SKM-1 (cell line): ENCODE results near the gene SIGLEC11.
"Not testable (repeated sequence)": the region's sequence is repeated elsewhere in the genome, so short reads cannot be mapped to it uniquely, and the experiment has no call there.

Source experiments
- DNase-seq: peaks from one replicate; lab custom pipeline; 2025; ENCODE audit not compliant: unreplicated experiment; lab: John Stamatoyannopoulos, UW

The SIGLEC11 gene

DNA sequence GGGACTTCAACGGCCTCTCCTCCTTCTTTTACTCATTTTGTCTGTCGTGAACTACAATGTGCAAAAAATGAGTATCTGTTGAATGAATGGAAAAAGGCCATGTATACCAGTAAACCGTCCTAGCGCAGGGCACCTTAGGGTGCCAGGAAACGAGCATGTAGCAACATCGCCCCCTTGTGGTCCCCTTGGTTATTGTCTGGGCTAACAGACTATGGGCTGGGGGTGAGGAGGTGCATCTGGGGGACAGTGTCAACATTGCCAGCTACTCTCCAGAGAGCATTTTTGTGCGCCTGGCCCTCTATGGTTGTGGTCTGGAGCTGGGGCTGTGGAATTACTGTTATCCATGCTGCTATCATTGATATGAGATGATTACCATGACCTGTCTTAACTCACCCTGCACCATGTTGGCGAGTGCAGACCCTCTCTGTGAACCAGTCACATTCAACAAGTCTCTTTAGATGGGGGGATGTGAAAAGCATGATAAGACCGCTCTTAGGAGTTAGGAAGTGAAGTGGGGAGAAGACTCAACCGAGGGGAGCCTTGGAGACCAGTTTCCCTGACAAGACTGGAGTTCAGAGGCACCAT is 22.8 kb upstream of the SIGLEC11 start:
- no peak for DNase-seq

DNA sequence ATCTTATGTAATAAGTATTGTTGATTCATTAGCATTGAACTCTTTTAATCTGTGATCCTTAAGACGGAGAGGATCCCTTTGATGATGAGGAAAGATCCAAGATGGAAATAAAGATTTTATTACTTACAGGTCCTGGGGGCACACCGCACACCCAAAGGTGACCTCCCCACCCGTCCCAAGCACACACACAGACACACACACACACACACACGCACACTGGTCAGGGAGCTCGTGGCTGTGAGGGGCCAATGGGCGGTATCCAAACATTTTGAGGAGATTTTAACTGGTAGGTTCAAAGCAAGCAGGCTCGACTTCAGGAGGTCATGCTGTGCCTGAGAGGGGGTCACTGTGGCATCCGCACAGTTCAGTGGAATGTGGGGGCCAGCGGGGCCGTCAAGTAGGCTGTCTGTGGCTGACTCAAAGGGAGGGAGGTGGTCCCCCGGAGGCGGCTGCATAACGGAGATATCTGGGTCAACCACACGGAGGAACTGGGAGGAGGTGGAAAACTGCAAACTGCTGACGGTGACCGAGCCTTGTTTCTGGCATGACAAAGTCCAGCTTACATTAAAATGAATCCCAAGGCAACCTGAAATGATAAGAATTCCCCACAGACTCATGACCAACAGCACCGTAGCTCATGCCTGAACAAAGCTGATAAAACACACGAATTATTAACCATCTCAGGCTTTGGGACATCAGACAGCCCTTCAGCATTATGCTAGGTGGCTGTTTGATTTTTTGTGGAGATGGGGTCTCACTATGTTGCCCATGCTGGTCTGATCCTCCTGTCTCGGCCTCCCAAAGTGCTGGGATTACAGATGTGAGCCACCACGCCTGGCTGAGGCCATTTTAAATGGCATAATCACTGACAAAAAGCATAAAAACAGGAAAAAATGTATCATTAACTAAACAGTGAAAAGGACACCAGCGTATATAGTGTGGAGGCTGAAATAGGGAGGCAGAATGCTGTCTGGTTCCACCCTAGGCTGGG is 20.9 kb upstream of the SIGLEC11 start:
- no peak for DNase-seq

DNA sequence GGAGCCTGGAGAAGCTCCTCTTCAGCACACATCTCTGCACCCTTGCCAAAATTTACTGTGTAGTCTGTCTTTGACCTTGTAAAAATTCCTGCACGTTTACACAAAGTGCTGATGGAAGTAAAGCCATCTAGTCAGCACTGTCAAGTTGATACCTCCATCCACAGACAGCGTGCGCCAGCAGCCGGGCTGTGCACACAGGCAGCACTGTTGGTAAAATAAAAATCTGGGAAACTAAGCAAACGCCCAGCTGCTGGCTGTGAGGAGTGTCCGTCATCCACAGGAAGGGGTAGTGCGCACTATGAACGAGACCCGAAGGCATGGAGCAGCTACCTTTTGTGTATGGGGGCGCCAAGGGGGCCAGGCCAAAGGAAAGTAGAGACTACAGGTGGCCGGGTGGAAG is 17.4 kb upstream of the SIGLEC11 start:
- no peak for DNase-seq

DNA sequence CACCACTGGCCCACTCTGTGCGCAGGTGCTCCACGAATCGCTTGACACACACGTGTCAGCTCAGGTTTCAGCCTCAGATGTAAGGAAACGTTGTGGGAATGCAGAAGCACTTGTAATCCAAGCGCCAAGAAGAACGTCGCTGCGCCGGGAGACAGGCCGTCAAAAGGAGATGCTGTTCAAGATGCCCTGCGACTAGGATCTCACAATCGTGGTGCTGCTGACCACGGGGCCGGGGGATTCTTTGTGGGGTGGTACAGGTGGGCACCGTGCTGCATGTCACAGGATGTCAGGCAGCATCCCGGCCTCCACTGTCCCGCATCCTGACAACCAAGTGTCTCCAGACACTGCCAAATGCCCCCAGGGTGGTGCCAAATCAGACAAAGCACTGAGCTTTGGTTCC is 16.9 kb upstream of the SIGLEC11 start:
- DNase-seq, result no peak

DNA sequence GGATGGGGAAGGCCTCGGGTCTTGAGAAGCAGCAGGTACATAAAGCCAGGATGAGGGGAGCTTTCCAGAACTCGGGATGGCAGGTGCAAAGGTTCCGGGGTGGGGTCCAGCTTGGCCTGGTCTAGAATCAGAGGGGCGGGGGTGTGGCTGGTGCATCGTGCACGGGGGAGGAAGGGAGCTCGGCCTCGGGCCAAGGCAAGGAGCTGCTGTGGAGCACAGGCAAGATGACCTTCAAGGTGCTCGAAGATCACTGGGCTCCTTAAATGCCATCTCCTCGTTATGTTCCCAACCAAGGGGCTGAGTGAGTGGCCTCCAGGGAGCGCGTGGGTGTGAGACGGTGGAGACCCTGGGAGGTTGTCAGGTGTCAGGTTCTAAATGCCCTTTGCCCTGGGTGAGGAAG is 16.1 kb upstream of the SIGLEC11 start:
- no peak for DNase-seq

DNA sequence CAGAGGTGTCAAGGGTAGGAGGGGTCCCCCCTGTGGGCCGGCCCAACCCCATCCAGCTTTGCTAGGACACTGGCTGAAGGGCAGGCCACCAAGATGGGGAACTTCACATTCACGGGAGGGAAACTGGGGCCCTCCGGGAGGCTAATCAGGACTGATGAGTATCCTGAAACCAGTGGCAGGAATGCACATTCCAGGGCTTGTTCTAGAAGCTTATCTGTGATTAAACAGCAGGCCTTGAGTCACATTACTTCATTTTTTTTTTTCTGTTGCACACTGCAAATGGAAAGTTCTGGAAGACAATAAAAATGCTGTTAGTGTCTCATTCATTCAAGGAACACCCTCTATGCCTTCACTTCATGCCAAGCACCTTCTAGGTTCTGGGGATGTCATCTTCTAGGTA is 15.5 kb upstream of the SIGLEC11 start:
- no peak for DNase-seq

DNA sequence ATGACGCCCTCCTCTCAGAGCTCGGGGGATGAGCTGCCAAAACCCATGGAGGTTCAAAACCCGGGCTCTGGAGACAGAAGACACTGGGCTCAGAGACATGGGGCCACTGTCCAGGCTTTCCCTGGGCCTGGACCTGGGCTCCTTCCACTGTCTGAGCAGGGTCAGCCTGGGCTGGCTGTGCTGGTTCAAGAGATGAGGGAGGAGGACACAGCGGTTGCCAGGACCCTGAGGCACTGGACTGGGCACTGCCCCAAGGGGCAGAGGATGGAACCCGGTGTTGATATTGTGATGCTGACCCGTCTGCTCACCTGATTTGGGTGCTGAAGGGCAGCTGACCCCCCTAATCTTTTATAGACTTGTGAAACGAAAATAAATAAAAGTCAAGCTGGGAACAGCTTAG is 14.1 kb upstream of the SIGLEC11 start:
- no peak for DNase-seq

DNA sequence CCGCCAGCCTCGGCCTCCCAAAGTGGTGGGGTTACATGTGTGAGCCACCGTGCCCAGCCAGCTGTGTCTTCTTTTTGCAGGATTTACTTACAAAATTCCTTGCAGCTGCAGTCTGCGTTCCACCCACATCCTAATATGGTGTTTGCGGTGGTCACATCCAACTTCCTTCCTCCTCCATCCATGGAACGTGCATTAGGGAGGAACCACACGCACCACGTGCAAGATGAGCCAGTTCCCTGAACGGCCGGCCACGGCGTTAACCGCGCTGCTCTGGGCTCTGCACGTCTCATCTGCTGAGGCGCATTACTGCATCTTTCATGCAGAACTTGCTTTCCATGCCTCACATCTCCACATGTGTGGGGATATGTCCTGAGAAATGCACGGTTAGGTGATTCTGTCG is 13.0 kb upstream of the SIGLEC11 start:
- DNase-seq, result no peak

DNA sequence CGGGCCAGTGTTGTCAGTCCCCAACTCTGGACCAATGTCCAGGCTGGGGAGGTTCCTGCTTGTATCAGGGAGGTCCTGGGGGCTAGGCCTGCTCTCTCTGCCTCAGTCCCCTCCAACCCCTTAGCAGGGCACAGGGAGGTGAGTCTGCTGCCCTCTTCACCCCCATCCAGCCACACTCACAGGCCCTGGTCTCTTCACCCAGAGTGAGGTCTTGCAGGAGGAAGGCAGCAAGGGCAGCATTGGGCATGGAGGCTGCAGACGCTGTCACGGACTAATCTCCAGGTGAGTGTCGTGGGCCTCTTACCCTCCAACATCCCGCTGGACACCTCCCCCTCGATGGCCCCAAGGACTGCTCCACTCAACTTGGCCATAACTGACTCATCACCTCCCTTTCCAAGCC is 11.9 kb upstream of the SIGLEC11 start:
- no peak for DNase-seq

DNA sequence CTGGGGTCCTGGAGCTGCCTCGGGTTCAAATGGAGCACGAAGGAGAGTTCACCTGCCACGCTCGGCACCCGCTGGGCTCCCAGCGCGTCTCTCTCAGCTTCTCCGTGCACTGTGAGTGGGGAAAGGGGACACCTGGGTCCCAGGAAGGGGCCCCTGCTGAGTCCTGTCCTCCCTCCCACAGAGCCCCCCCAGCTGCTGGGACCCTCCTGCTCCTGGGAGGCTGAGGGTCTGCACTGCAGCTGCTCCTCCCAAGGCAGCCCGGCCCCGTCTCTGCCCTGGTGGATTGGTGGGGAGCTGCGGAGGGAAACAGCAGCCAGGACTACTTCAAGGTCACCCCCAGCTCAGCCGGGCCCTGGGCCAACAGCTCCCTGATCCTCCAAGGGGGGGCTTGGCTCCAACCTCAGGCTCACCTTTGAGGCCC is 11.0 kb upstream of the SIGLEC11 start:
- no peak for DNase-seq

DNA sequence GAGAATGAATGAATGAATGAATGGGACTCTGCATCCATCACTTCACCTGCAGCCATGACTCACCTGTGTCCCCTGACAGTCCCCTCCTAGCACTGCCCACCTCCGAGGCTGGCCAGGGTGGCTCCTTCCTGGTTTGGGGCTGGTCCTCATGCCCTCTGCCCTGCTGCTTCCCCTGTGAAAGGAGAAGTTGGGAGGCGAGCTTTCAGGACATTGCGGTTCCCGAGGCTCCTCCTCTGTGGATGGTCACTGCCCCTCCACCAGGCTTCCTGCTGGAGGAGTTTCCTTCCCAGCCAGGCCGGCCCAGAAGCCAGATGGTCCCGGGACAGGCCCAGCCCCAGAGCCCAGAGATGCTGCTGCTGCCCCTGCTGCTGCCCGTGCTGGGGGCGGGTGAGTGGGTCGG is 8.4 kb upstream of the SIGLEC11 start:
- not testable (repeated sequence) for DNase-seq

DNA sequence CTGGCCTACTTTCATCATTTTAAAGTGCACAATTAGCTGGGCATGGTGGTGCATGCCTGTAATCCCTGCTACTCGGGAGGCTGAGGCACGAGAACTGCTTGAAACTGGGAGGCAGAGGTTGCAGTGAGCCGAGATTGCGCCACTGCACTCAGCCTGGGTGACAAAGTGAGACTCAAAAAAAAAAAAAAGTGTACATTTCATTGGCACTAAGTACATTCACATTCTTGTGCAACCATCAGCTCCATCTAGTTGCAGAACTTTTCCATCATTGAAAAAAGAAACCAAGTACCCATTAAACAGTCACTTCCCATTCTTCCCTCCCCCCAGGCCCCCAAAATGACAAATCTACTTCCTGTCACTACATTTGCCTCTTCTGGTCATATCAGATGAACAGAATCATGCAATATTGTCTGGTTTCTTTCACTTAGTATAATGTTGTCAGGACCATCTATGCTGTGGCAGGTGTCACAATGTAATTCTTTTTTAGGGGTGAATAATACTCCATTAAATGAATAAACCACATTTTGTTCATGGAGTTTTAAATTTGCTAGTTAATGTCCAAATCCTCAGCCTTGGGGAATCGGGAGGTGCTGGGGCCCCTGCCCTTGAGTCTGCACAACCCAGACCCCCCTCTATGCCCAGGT is 7.4 kb upstream of the SIGLEC11 start:
- DNase-seq, result no peak

DNA sequence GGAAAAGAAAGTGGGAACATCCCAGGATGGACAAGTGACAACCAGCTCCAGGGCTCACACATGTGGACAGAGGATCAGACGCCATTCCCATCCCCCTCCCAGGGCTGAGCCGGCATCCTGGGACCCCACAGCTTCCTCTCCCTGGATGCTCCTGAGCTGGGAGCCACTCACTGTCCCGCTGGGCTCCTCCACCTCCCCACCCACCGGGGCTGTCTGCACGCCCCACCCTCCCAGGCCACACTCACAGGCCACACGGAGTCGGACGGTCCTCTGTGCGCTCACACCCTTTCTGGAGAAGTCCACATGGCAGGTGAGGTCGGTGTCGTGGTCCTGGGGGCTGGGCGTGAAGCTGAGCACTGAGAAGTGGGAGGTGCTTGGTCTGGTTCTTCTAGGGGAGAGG is 1.1 kb downstream of the SIGLEC11 start:
- not testable (repeated sequence) for DNase-seq

DNA sequence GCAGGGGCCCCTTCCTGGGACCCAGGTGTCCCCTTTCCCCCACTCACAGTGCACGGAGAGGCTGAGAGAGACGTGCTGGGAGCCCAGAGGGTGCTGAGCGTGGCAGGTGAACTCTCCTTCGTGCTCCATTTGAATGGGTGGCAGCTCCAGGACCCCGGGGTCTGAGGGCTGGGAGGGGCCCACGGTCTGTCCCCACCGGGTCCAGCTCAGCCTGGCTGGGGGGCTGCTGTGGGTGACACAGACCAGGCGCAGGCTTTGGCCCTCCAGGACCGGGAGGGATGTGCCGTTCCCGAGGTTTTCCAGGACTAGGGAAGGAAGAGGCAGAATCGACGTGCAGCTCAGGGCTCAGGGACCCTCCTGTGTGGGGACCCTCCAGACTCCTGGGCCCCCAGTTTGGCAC is 2.4 kb downstream of the SIGLEC11 start:
- not testable (repeated sequence) for DNase-seq

DNA sequence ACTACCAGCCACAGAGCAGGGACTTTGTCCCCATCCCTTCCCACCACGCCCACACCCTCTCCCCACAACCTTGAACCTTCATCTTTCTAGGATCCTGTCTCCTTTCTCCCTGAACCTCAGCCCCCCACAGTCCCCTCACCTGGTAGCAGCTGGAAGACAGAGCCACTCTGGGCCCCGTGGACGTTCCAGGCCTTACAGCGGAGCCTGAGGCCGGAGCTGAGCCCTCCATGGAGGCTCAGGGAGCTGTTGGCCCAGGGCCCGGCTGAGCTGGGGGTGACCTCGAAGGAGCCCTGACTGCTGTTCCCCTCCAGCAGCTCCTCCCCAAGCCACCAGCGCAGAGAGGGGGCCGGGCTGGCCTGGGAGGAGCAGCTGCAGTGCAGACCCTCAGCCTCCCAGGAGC is 2.8 kb downstream of the SIGLEC11 start:
- DNase-seq, result not testable (repeated sequence)

DNA sequence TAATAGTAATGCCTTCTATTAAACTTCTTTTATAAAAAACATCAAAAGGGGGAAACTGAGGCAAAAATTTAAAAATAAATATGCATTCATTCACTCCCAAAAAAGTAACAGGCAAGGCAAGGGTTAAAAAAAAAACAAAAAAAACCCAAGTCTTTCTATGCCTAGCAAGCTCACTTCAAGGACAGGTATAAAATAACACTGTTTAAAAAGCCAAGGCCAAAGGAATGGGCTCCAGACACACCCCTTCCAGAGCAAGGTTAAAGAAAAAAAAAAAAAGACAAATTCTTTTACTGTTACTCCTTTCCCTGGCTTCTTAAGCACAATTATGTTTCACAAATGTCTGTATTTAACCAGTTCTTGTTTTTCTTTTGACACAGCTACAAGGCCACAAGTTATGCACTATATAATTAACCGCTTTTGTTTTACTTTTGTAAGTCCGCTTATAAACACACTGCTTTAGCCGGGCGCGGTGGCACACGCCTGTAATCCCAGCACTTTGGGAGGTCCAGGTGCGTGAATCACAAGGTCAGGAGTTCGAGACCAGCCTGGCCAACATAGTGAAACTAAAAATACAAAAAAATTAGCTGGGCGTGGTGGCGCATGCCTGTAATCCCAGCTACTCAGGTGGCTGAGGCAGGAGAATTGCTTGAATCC is 3.6 kb downstream of the SIGLEC11 start:
- no peak for DNase-seq

DNA sequence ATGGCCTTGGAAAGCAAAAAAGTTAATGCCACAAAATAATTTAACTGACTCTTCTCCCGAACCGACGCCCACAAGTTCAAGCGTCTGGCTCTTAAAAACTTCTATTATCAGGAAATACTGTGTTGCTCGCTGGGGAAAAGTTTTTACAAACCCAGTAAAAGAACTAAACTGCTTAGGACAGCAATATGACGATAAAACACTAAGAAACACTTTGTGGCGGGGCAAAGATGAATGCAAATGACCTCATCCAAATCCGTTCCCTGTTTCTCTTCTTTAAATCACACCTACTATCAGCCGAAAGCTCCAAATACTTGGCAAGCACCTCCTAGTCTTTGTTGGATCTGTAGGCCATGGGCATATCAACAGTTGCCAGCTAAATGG is 4.9 kb downstream of the SIGLEC11 start:
- DNase-seq, result no peak

DNA sequence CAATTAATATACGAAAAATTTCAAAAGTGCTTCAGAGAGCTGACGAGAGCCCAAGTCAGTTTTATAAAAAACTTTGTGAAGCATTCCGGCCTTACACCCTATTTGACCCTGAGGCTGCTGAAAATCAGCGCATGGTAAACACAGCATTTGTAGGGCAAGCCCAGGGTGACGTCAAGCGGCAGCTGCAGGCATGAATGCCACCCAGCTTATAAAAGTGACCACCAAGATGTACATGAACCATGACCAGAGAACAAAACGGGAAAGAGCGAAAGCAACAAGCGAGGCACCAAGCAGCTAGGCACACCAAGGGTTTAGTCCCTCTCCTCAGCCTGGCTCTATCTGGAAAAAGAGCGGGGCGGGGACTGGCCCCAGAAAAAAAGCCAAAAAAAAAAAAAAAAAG is 6.0 kb downstream of the SIGLEC11 start:
- DNase-seq, result no peak

DNA sequence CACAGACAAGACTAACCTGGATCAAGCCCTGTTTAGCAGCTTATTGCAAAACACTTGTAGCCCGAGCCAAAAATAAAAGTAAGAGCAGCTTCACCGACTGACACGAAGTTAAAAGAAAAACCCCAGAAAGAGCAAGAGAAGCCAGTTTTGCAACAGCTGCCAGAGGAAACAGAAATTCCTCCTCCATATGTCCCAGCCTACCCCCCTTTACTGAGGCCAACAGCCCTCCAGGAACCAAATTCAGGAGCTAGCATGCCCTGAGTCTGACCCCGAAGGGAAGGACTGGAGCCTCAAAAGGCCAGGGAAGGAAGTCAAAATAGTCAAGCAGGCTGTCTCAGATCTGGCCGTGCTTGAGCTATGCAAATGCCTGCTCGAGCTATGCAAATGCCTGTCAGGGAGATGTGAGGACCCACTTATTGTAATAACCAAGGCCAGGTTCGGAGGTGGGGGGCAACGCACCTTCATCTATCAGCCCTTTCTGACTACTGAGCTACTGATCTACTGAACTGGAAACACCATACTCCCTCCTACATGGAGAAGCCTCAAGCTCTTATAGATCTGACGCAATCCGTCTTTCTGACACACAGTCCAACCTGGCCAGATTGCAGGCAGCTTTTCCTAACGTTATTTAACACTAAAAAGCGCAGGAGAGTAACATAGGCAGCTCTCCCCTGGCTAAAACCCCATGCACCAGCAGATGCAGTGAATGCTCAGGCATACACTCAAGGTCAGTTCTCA is 6.7 kb downstream of the SIGLEC11 start:
- DNase-seq, result no peak

DNA sequence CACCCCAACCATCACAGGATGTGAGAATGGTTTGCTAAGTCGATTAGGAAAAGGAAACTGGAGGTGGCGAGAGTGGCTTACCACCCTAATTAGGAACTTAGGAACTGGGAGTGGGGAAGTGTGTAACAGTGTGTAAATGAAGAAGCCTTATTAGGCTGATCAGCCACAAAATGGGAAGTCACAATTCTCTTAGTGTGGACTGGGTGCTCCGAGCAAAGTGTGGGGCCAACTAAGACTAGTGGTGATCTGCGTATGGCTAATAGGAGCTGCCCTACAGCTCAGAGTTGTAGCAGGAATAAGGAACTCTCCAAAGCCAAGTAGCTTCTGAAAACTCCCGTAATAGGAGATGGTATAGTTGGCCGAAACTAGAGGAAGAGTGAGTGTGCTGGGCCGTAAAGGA is 7.6 kb downstream of the SIGLEC11 start:
- DNase-seq, result no peak

DNA sequence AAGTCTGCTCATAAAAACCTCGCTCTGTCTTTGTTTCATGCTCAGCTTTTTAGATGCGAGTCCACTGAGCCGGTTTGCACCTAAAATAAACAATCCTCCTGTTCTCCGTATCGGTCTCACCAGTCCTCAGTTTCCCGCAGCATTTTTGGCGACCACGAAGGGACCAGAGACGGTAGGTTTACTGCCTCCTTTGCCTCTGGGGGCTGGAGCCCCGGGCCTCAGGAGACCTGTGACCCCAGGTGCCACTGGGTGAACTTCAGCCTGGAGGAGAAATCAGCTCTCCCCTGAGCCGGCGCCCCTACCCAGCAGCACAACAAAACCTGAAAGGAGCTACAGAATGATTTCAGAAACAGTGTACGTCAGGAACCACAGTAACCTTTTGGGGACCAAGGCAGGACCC is 8.1 kb downstream of the SIGLEC11 start:
- no peak for DNase-seq
